Measurements from ENCODE around the gene ZRANB3.
"Not testable (repeated sequence)": the region's sequence is repeated elsewhere in the genome, so short reads cannot be mapped to it uniquely, and the experiment has no call there.

ZRANB3 gene

DNA sequence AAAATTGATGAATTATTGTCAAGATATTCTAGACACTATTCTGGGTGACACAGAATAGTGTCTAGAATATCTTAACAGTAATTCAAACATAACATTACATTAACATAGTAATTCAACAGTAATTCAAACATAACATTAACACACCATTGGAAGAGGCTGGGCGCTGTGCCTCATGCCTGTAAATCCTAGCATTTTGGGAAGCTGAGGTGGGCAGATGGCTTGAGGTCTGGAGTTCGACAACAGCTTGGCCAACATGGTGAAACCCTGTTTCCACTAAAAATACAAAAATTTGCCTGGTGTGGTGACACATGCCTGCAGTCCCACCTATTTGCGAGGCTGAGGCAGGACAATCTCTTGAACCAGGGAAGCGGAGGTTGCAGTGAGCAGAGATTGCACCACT lies 195.8 kb downstream of the ZRANB3 start:
- DNase-seq (ENCODE audit: low spot score): no peak

DNA sequence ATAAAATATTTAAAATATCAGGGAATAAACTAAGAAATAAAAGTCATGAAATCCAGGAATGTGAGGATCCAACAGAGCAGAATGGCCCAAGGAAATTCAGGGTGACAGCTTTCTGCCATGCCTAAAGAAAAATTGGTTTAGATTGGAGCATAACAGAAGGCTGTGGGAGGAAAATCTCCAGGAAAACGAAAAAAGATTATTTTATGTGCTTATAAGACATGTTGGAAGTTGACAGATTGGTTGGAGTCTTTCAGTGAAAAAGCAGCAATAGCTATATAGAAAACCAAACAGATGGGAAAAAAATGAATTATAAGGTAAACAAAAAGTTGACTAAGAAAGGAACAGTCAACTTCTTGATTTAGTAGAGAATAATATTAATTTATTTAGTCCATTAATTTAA lies 203.9 kb downstream of the ZRANB3 start:
- DNase-seq (ENCODE audit: low spot score): no peak

DNA sequence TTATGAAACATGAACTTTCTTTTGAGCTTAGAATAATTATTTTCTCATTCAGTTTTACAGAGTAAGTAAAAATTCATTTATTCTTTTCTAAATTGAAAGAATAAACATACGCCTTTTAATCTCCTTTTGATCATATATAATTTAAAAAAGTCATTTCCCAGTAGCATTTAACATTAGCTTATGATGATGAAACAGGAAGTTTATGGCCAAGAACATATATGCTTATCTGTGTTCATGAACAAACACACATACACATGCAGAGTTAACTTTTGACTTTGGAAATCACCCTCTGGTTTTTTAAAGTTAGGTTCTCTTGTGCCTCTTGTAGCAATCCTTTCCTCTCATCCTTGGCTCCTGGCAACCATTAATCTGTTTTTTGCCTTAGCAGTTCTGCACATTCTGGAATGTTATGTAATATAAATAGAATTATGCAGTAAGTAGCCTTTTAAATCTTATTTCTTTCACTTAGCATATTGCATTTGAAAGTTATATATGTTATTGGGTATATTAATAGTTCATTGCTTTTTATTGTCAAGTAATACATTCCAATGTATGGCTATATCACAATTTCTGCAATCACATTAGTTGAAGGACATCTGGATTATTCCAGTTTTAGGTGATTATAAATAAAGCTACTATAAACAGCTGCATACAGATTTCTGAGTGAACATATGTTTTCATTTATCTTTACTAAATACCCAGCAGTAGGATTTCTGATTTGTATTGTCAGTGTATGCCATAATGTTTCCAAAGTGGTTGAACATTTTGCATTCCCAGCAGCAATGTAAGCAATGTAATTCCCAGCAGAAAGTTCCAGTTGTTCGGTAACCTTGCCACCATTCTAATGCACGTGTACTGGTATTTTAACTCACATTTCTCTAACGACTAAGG lies 210.3 kb downstream of the ZRANB3 start:
- DNase-seq (ENCODE audit: low spot score): no peak

DNA sequence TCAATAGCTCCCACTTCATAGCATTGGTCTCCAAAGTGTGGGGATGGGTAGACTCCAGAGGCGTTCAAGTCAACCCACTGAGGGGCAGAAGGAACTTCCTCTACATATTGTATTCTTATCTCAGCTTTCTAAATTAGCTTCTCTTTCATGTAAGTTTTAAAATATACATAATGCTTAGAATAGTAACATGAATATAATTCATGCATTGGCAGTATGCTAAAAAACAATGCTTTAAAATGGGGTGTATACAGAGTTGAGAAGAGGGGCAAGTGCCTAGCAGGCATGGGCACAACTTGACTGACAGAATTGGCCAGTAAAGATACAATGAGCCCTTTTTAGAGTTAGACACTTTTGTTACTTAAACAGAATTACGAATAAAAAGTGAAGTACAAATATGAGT lies 212.2 kb downstream of the ZRANB3 start:
- no peak for DNase-seq (ENCODE audit: low spot score)

DNA sequence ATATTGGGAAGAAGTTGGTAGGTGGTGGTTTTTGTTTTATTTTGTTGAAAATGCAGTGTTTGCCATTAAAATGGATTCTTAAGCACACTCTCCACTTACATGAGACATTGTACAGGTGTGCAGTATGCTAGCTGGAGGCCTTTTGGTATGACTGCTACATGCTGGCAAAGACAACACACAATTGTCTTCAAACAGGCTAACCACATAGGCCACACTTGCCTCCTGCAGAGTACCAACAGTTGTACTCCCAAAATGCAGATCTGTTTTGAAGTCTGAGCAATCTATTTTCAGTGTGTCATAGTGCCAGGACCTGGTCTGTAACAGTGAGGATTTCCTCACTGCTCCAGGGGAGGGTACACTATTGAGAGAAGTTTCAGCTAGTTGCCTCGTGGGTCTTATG lies 213.6 kb downstream of the ZRANB3 start:
- no peak for DNase-seq (ENCODE audit: low spot score)

DNA sequence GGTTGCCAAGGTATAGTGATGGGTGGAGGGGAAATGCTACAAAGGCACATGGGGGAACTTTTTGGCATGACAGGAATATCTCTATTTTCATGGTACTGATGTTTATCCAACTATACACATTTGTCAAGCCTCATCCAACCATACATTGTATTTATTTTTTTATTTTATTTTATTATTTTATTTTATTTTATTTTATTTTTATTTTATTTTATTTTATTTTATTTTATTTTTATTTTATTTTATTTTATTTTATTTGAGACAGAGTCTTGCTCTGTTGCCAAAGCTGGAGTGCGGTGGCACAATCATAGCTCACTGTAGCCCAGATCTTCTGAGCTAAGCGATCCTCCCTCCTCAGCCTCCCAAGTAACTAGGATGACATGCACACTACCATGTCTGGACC lies 219.1 kb downstream of the ZRANB3 start:
- DNase-seq (ENCODE audit: low spot score): no peak

DNA sequence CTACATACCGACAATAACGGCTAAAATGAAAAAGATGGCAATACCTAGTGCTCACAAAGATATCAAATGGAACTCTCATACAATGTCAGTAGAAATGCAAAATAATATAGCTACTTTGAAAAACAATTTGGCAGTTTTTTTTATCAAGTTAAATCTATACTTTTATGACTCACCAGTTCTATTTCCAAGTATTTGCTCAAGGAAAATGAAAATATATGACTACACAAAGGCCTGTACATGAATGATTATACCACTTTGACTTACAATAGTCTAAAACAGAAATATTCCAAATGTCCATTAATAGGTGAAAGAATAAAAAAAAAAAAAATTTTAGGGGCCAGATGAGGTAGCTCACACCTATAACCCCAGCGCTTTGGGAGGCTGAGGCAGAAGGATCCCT lies 219.8 kb downstream of the ZRANB3 start:
- no peak for DNase-seq (ENCODE audit: low spot score)

DNA sequence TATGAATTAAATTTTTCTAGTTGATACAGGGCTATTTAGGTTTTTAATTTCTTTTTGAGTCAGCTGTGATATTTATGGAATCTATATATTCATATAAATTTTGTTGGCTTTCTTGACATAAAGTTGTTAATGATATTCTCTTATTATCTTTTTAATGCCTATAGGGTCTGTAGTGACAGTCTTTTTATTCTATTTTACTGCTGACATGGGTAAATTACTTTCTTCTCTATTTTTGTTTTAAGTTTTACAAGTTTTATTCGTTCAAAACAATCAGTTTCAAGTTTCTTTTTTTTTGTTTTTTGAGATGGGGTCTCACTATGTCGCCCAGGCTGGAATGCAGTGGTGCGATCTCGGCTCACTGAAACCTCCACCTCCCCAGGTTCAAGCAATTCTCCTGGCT lies 226.3 kb downstream of the ZRANB3 start:
- no peak for DNase-seq (ENCODE audit: low spot score)

DNA sequence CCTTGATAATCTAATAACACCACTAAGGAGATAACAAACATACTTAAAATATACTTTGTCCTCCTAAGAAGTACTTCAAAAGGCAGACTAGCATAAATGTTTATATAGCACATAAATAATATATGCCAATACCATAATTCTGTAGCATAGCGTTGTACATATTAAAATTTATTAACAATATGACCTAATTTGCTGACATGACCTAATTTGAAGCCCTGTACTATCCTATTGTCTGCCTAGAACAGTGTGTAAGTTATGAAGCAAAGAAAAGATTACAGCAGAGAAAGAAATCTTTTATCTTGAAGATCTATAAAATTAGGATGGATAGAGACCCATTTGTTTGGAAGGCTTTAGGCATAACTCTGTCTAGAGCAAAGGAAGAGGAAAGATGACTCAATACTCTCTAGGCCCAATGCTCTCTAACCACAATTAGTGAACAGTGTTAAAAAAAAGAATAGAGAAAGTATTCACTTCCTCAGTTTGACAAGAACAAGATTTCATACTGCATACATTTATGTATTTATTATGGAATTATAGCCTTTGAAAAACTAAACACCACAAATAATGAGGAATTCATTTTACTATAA lies 231.3 kb downstream of the ZRANB3 start:
- DNase-seq (ENCODE audit: low spot score): no peak

DNA sequence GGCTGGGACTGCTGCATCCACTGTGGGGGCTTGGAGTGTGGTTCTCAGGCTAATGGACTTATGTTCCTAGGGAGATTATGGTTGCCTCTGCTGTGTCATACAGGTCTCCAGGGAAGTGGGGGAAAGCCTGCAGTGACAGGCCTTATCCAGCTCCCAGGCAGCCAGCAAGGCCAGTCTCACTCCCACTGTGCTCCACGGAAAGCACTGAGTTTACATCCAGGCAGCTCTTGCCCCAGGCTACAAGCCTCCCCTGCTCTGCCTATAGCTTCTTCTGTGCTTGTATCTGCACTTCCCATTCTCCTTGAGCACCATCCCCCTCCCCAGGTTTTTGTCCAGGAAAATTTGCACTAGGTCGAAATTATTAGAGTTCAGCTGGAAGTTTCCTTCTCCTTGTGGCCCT lies 231.9 kb downstream of the ZRANB3 start:
- no peak for DNase-seq (ENCODE audit: low spot score)

DNA sequence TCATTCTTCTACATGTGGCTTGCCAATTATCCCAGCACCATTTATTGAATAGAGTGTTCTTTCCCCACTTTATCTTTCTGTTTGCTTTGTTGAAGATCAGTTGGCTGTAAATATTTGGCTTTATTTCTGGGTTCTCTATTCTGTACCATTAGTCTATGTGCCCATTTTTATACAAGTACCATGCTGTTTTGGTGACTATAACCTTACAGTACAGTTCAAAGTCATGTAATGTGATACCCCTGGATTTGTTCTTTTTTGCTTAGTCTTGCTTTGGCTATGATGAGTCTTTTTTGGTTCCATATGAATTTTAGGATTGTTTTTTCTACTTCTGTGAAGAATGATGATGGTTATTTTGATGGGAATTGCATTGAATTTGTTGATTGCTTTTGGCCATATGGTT lies 243.9 kb downstream of the ZRANB3 start:
- DNase-seq (ENCODE audit: low spot score): not testable (repeated sequence)

DNA sequence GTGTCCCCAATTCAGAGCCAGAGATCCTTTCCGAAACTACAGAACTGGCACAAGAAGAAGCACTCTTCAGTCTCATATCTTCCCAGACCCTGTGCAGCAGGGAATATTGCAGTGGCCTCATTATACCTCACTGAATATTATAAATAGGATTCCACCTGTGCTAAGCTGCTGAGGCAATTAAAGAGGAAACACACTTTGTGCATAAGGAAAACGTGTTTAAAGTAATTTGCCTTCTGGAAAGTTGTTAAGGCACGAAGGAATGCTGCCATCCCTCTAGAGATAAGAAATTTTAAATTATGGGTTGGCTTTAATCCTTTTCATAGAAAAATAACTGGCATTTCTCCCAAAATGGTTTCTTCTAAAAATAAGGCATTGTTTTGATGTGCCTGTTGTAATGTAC lies 245.6 kb downstream of the ZRANB3 start:
- DNase-seq (ENCODE audit: low spot score): no peak

DNA sequence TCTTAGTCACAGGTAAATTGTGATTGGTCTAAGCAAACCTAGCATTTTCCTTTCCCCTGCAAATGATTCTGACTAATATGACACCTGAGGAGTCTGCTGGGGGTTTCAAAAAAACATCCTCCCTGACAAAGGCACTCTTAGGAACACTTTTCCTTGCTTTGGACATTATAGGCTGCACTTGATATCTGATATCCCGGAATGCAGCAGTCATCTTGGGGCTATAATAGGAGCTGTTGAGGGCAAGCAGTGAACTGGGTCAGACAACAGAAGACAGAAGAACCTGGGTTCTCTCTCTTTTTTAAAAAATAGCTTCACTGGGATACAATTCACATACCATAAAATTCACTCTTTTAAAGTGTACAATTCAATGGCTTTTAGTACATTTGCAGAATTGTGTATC lies 249.6 kb downstream of the ZRANB3 start:
- no peak for DNase-seq (ENCODE audit: low spot score)

DNA sequence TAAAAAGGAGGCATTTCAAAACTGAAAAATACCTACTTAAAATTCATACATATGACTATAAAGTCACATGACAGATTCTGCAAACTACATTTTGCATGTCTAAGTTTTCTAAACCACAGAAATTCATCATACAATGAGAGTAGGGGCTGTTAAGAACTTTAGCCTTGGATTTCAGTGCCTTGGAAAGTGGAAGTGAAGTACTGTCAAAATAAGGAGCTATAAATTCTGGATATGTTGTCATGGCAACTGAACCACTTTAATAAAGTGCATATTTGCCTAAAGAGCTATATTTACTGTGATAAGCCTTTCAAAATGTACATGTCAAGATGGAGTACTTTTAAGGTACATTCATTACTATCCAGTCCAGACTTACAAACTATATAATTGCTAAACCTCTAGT lies 251.8 kb downstream of the ZRANB3 start:
- no peak for DNase-seq (ENCODE audit: low spot score)

DNA sequence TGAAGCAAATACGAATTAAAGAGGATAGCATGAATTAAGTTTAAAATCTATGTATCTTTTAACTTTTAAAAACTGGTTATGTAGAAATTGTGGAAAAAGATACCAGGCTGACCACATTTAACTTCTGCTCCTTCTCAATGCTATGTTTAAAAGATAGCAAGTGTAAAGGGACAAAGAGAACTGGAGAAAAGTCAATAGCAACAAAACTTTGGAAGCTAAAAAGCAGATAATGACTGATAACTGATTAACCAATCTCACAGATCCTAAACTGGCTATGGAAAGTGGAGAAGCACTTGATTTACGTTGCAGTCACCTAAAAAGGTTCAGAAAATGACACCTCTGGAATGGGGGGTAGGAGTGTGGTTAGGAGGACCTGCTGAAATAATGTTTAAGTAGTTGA lies 254.5 kb downstream of the ZRANB3 start:
- DNase-seq (ENCODE audit: low spot score): no peak

DNA sequence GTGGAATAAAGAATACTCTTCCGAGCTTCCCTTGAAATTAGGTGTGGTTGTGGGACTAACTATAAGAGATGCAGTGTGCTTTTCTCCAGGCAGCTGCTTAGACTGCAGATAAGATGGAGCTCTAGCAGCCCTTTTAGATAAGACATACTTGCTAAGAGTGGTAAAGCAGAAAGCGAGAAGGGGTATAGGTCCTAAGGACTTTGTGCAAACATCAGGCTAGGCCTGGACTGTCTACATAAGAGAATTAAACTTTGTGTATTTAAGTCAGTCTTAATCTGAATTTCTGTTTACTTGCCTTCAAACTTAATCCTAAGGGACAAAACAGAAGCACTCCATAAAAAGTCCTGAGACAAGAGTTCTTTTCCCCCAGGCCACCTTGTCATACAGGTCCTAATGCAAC lies 260.0 kb downstream of the ZRANB3 start:
- no peak for DNase-seq (ENCODE audit: low spot score)

DNA sequence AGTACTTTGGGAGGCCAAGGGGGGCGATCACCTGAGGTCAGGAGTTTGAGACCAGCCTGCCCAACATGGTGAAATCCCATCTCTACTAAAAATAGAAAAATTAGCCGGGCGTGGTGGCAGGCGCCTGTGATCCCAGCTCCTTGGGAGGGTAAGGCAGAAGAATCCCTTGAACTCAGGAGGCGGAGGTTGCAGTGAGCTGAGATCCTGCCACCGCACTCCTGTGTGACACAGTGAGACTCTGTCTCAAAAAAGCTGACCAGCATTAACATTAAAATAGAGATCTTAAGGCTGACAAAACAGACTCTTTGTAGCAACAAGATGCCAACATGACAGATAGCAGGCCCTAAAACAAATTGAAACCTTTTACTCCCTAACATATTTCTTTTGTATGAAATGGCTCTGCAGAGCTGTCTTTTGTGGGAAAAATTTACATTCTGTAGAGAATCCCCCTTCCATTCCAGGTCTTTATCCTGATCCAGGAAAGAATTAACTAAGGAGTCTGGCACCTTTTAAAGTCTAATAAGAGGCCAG lies 265.0 kb downstream of the ZRANB3 start:
- no peak for DNase-seq (ENCODE audit: low spot score)

DNA sequence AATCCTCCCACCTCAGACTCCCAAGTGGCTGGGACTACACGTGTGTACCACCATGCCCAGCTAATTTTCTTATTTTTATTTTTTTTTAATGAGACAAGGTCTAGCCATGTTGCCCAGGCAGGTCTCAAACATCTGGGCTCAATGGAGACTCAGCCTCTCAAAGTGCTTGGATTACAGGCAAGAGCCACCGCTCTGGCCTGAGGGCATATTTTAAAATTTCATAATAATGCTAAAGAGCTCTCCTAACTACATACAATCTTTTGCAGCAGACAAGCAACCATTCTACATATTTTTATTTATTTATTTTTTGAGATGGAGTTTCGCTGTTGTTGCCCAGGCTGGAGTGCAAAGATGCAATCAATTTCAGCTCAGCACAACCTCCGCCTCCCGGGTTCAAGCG lies 271.9 kb downstream of the ZRANB3 start:
- no peak for DNase-seq (ENCODE audit: low spot score)

DNA sequence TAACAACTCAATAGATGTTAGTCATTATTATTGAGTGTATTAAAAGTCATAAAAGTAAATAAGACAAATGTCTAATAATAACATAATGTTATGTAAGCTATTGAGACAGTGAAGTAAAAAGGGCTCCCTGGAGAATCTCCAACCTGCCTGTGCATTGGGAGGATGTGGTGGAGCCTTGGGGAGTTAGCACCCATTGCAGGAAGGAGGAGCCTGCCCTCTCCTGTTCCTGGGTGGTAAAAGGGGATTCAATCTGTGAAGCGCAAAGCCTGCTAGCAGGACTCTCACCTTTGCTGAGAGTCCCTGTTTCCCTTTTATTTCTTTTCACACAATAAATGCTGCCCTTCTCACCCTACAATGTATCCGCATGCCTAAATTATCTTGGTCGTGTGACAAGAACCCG lies 272.8 kb downstream of the ZRANB3 start:
- DNase-seq (ENCODE audit: low spot score): no peak

DNA sequence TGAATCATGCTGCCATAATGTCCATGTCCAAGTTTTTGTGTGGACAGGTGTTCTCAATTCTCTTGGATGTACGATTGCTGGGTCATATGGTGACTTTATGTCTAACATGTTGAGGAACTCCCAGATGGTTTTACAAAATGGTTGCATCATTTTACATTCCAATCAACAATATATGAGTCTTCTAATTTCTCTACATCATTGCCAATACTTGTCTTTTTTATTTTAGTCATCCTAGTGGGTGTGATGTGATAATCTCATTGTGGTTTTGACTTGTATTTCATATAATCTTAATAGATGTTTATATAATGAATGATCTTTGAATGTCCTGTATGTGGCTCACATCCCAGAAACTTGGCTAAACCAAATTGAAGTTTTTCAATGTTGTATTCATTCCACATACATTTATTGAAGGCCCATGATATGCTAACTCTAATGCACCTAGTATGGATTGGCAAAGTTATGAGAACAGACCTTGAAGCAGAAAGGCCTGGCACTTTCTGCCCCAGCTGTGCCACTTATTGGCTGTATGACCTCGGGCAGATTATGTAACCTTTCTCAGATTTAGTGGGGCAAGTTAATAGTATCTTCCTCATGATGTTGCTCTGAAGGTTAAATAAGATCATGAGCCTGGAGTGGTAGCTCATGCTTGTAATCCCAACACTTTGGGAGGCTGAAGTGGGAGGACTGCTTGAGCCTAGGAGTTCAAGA lies 273.5 kb downstream of the ZRANB3 start:
- DNase-seq (ENCODE audit: low spot score): no peak

DNA sequence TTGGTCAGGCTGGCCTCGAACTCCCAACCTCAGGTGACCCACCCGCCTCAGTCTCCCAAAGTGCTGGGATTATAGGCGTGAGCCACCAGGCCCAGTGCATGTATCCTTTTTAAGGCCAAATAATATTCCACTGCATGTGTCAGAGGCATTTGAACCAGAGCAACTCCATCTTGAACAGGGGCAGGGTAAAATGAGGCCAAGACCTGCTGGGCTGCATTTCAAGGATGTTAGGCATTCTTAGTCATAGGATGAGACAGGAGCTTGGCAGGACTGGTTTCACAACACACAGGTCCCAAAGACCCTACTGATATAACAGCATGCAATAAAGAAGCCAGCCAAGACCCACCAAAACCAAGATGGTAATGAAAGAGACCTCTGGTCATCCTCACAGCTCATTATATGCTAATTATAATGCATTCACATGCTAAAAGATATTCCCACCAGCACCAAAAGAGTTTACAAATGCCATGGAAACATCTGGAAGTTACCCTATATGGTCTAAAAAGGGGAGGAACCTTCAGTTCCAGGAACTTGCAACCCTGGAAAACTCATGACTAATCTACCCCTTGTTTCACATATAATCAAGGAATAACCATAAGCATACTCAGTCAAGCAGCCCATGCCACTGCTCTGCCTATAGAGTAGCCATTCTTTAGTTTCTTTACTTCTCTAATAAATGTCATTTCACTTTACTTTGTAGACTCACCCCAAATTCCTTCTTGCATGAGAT lies 274.3 kb downstream of the ZRANB3 start:
- no peak for DNase-seq (ENCODE audit: low spot score)

DNA sequence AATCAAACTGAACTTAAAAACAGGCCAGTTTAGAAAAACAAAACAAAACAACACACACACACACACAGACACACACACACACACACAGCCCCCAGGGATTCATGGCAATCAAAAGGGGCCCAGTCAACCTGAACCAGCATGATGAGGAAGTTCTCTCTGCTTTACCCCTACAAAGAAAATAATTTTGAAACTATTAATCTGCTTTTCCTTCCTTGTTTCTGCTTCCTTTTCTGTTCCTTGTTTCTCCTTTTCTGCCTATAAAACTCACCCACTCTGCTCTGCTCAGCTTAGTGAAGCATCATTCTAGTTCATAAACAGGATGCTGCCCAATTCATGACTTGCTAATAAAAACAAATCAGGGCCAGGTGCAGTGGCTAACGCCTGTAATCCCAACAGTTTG lies 275.8 kb downstream of the ZRANB3 start:
- no peak for DNase-seq (ENCODE audit: low spot score)

Data from activated CD4-positive, alpha-beta T cell treated with anti-CD3 and anti-CD28 coated beads, Interleukin-2, Interleukin-4, amounts not matched to agents 100 ng/mL and 50 ng/mL, durations not matched to agents 16 hours and 8 hours (primary cell).